CD8-positive, alpha-beta memory T cell (primary cell): ENCODE data around the gene SET. TPM values are rescaled to one million over a fixed set of nuclear protein-coding genes. Genes with fewer than 3 reads are reported as not detected.
A peak's percentile ranks its signal among the peaks of the same experiment; 100 is the strongest.
"Not testable (repeated sequence)": the region's sequence is repeated elsewhere in the genome, so short reads cannot be mapped to it uniquely, and the experiment has no call there.

Experiments
- CTCF ChIA-PET: fragments of 350-600 bp; sonication (Branson Sonifier 250); formaldehyde crosslinking; loops from one replicate; lab custom pipeline; 2021; ENCODE audit warnings: antibody characterized with exemption; lab: Charles Lee
- POLR2A ChIA-PET: fragments of 350-600 bp; sonication (Branson Sonifier 250); formaldehyde crosslinking; loops from one replicate; lab custom pipeline; 2021; ENCODE audit warnings: antibody characterized with exemption; lab: Charles Lee
- DNase-seq, 5 donors: peaks; one replicate each; pipeline versions ENCODE4 v3.0.0 to v3.0.0-alpha.2; 2020 to 2022; ENCODE audit warnings: mixed read lengths in 1 of 5
- H3K27ac ChIP-seq: one replicate; pipeline ENCODE4 v1.7.0; 2013; ENCODE audit warnings: low read depth, mild to moderate bottlenecking, low read length, moderate library complexity
- H3K27me3 ChIP-seq: 2 replicates; pipeline ENCODE4 v1.7.0; 2013; ENCODE audit warnings: low read length, mild to moderate bottlenecking; ENCODE audit not compliant: insufficient read depth, poor library complexity, severe bottlenecking
- H3K36me3 ChIP-seq: 2 replicates; pipeline ENCODE4 v1.7.0; 2013; ENCODE audit warnings: mild to moderate bottlenecking, low read length, moderate library complexity; ENCODE audit not compliant: insufficient read depth
- H3K4me1 ChIP-seq: 2 replicates; pipeline ENCODE4 v1.7.0; 2013; ENCODE audit warnings: mild to moderate bottlenecking, low read length, moderate library complexity; ENCODE audit not compliant: insufficient read depth
- H3K4me3 ChIP-seq: 2 replicates; pipeline ENCODE4 v1.7.0; 2013; ENCODE audit warnings: mild to moderate bottlenecking, low read length
- H3K9me3 ChIP-seq: 2 replicates; pipeline ENCODE4 v1.7.0; 2013; ENCODE audit warnings: mild to moderate bottlenecking, low read length
- H3K27ac Mint-ChIP-seq, 8 donors: one replicate each; pipeline ENCODE4 v1.8.0; 2020 to 2021; ENCODE audit warnings: mixed read lengths in 8 of 8, mild to moderate bottlenecking in 6 of 8, inconsistent platforms in 3 of 8, moderate library complexity in 3 of 8
- H3K27me3 Mint-ChIP-seq, 2 donors: one replicate each; pipeline ENCODE4 v1.8.0; 2020 to 2021; ENCODE audit warnings: mixed read lengths in 2 of 2, mild to moderate bottlenecking in 1 of 2, moderate library complexity in 1 of 2
- H3K36me3 Mint-ChIP-seq, 3 donors: one replicate each; pipeline ENCODE4 v1.8.0; 2020 to 2021; ENCODE audit warnings: mixed read lengths in 3 of 3, inconsistent platforms in 1 of 3, mild to moderate bottlenecking in 1 of 3
- H3K4me1 Mint-ChIP-seq, 3 donors: one replicate each; pipeline ENCODE4 v1.8.0; 2020 to 2021; ENCODE audit warnings: mixed read lengths in 3 of 3, inconsistent platforms in 1 of 3, mild to moderate bottlenecking in 1 of 3
- H3K4me3 Mint-ChIP-seq, 7 donors: one replicate each; pipeline ENCODE4 v1.8.0; 2020 to 2021; ENCODE audit warnings: mixed read lengths in 7 of 7, mild to moderate bottlenecking in 6 of 7, moderate library complexity in 4 of 7, inconsistent platforms in 2 of 7
- H3K9me3 Mint-ChIP-seq, 5 donors: one replicate each; pipeline ENCODE4 v1.8.0; 2020 to 2022; ENCODE audit warnings: mixed read lengths in 5 of 5, mild to moderate bottlenecking in 3 of 5, moderate library complexity in 2 of 5, inconsistent platforms in 1 of 5
- polyA plus RNA-seq: library from polyadenylated mRNA; unstranded; fragments of 300-500 nt; fragmentation: Illumina TruSeq; gene quantifications from one replicate; pipeline ENCODE4 v1.2.3, GENCODE V29; 2021
- total RNA-seq, 2 experiments: library from RNA; stranded (reverse); gene quantifications; one replicate each; pipeline ENCODE4 v1.2.3, GENCODE V29; 2021

Gene SET
- 1,000 to 10,000 TPM in 1 of 2 experiments, 100 to 1,000 TPM in 1; 939 to 1,027 TPM for total RNA-seq
- 229 TPM for polyA plus RNA-seq

DNA sequence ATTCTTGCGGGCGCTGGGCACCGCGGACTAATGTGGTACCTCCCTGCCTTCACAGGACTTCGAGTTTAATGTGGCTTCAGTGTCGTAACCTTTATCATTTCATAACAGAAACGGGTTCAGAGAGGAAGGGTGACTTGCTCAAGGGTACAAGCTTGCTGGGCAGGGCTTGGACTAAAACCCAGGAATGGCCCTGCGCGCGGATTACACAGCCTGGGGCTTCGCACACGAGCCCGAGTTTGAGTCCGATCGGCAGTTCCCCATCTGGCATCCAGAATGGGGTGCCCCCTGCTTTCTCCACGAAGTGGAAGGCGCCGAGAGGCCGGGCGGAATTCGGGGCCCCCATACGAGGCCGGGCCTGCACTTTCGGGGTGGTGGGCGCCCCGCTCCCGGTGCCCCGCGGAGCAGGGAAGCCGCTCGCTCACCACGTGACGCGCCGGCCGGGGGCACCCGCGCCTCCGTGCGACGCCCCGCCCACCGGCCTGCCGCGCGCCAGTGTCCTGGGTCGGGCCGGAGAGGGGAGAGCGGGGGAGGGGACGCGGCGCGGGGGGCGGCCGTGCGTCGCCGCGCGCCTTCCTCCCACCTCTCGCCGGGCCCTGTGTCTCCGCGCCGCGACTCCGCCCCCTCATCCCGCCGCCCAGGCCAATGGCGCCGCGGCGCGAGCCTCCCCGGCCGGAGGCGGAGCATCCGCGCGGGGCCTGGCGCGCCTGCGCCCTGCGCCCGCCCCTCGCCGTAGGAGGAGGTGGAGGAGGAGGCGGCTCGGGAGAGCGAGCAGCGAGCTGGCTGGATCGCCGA lies at the start of gene SET:
Gene SET (plus strand): TSS at position 722 of the 792 bp plus-strand sequence. CDS start 361 bp downstream, outside the sequence.
- Histone ChIP-seq H3K36me3 (peaks cover 27% of the 10 kb centered on the region), H3K4me1 (peaks cover 54% of the 10 kb centered on the region), H3K9me3 (no peaks in the 10 kb centered on the region), H3K4me3 (peak within 1 kb of the TSS; percentile 88), H3K27me3 (no peaks in the 10 kb centered on the region), H3K27ac (peak within 1 kb of the TSS; percentile 88)
- peaks cover 54 to 71% (median 66%) of the 10 kb centered on the region in 3 donors for H3K4me1 Mint-ChIP-seq
- H3K4me3 Mint-ChIP-seq: peak within 1 kb of the TSS; percentile 85 to 94 (median 90)
- DNase-seq: peak; percentile 88 to 94 (median 93)
- H3K27me3 Mint-ChIP-seq: no peaks in the 10 kb centered on the region
- ChIA-PET POLR2A (interaction anchor here (0.5 to 1.3 kb wide), 10 partner anchors 12 to 345 kb away, joined by 3 to 8 read pairs (median 4); partner anchors contain the start of genes ENDOG, PKN3, SH3GLB2 and ZDHHC12), CTCF (interaction anchor here (0.9 to 1.1 kb wide), 3 partner anchors 13 to 36 kb away, joined by 3 to 5 read pairs (median 3); partner anchors contain the start of gene PKN3)
- H3K36me3 Mint-ChIP-seq: peaks cover 9 to 39% (median 13%) of the 10 kb centered on the region in 3 donors
- no peaks in the 10 kb centered on the region for H3K9me3 Mint-ChIP-seq
- peak within 1 kb of the TSS; percentile 92 to 98 (median 95) for H3K27ac Mint-ChIP-seq

DNA sequence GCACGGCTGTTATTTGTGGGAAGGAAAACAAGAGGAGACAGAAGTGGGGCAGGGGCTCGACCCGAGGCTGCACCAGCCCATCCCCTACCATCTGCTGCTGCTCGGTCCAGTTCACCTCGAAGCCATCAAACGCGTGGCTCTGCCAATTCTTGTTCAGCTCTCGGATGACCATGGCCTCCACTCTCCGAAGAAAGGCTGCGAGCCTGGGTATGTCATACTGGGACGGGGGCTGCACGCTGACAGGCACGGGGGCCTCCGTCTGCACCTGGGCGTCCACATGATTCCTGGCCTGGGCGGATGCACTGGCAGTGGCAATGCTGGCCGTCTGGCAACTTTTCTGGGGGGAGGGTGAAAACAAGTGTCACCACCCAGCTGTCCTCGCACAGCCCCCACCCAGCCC lies 48.4 kb upstream of the SET start:
- no peaks in the 10 kb centered on the region for H3K9me3 ChIP-seq
- no peak overlapping the region for H3K4me3 ChIP-seq
- H3K9me3 Mint-ChIP-seq: no peaks in the 10 kb centered on the region
- DNase-seq: no peak
- POLR2A ChIA-PET: no interaction called here
- H3K4me1 ChIP-seq: no peaks in the 10 kb centered on the region
- CTCF ChIA-PET: no interaction called here
- H3K27me3 ChIP-seq: no peaks in the 10 kb centered on the region
- no peaks in the 10 kb centered on the region for H3K4me1 Mint-ChIP-seq
- H3K4me3 Mint-ChIP-seq: no peak overlapping the region
- no peaks in the 10 kb centered on the region for H3K27me3 Mint-ChIP-seq
- no peak overlapping the region for H3K27ac ChIP-seq
- no peaks in the 10 kb centered on the region for H3K36me3 Mint-ChIP-seq
- no peaks in the 10 kb centered on the region for H3K36me3 ChIP-seq
- no peak overlapping the region for H3K27ac Mint-ChIP-seq

DNA sequence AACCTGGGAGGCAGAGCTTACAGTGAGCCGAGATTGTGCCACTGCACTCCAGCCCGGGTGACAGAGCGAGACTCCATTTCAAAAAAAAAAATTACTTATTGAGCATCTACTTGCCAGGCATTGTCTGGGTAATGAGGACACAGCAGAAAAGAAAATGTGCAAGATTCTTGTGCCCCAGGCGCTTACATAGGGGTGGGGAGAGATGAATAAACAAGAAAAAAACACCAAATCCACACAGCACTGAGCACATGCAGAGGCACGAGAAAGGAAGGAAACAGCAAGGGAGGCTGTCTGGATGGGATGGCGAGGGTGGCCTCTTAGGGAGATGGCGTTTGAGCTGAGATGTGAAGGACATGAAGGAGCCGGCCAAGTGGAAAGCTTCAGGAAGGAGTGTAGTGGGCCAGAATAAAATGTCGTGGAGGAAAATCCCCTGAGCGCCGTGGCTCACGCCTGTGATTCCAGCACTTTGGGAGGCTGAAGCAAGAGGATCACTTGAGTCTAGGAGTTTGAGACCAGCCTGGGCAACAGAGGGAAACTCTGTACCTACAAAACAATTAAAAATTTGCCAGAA lies 46.3 kb upstream of the SET start:
- no peak overlapping the region for H3K4me3 ChIP-seq
- no peaks in the 10 kb centered on the region for H3K36me3 ChIP-seq
- no peaks in the 10 kb centered on the region for H3K4me1 ChIP-seq
- H3K27ac ChIP-seq: no peak overlapping the region
- no peaks in the 10 kb centered on the region for H3K36me3 Mint-ChIP-seq
- H3K27me3 Mint-ChIP-seq: no peaks in the 10 kb centered on the region
- H3K4me1 Mint-ChIP-seq: no peaks in the 10 kb centered on the region
- H3K9me3 Mint-ChIP-seq: no peaks in the 10 kb centered on the region
- POLR2A ChIA-PET: interaction anchor here (0.7 kb wide), 1 partner anchor 181 kb away, joined by 3 read pairs; no protein-coding TSS in a partner anchor
- no peak for DNase-seq
- CTCF ChIA-PET: interaction anchor here (1.6 kb wide), 1 partner anchor 59 kb away, joined by 3 read pairs; the partner anchor contains the start of gene PKN3
- peak overlapping the region in 2 of 8 donors; percentile 44 to 78 for H3K27ac Mint-ChIP-seq
- no peaks in the 10 kb centered on the region for H3K9me3 ChIP-seq
- H3K4me3 Mint-ChIP-seq: no peak overlapping the region
- no peaks in the 10 kb centered on the region for H3K27me3 ChIP-seq

DNA sequence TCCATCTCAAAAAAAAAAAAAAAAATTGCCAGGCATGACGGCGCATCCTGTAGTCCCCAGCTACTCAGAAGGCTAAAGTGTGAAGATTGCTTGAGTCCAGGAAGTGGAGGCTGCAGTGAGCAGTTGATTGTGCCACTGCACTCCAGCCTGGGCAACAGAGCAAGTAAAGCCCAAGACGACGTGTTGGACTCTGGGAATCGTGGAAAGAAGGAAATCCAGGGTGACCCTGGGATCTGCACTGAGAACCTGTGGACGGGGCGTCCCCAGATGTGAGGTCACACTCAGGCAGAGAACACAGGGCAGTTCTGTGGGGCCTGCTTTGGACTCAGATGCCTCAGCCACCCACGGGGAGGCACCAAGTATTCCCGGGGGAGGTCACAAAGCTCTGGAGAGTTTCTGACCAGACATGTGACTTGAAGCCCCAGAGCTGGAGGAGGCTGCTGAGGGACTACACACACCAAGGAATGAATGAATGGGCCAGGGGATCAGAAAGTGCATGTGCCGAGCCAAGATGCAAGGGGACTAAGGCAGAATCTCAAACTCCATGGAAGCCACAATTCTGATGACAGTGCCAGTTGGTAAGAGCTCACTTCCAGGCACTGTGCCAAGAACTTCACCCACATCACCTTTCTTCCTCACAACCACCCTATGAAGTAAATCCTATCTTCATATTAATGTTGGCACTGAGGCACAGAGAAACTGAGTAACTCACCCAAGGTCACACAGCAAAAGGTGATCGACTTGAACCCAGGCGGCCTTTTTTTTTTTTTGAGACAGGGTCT lies 45.3 kb upstream of the SET start:
- no peak overlapping the region for H3K27ac ChIP-seq
- Mint-ChIP-seq H3K36me3 (no peaks in the 10 kb centered on the region), H3K27ac (peak overlapping the region in 3 of 8 donors; percentile 29 to 51 (median 33)), H3K4me3 (no peak overlapping the region), H3K9me3 (no peaks in the 10 kb centered on the region), H3K4me1 (no peaks in the 10 kb centered on the region), H3K27me3 (no peaks in the 10 kb centered on the region)
- no peaks in the 10 kb centered on the region for H3K4me1 ChIP-seq
- H3K9me3 ChIP-seq: no peaks in the 10 kb centered on the region
- POLR2A ChIA-PET: no interaction called here
- CTCF ChIA-PET: no interaction called here
- DNase-seq: no peak
- no peaks in the 10 kb centered on the region for H3K36me3 ChIP-seq
- no peak overlapping the region for H3K4me3 ChIP-seq
- no peaks in the 10 kb centered on the region for H3K27me3 ChIP-seq

DNA sequence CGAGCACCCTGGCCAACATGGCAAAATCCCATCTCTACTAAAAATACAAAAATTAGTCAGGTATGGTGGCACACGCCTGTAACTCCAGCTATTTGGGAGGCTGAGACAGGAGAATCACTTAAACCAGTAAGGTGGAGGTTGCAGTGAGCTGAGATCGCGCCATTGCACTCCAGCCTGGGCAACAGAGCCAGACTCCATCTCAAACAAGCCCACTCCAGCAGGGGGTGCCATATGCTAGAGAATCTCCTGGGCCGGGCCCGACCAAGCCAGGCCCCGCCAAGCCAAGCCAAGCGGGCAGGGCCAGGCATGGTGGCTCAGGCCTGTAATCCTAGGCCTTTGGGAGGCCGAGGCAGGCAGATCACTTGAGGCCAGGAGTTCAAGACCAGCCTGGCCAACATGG lies 40.8 kb upstream of the SET start:
- H3K27ac ChIP-seq, H3K27me3 ChIP-seq, H3K27me3 Mint-ChIP-seq, H3K4me3 Mint-ChIP-seq, H3K36me3 Mint-ChIP-seq, H3K4me1 ChIP-seq, H3K4me3 ChIP-seq, H3K9me3 ChIP-seq, H3K36me3 ChIP-seq, H3K9me3 Mint-ChIP-seq, H3K4me1 Mint-ChIP-seq: not testable (repeated sequence)
- ChIA-PET CTCF (interaction anchor here (0.7 to 2.9 kb wide), 6 partner anchors 10 to 280 kb away, joined by 3 to 16 read pairs (median 6); partner anchors contain the start of genes ENDOG and PKN3), POLR2A (interaction anchor here (0.6 kb wide), 1 partner anchor 10 kb away, joined by 6 read pairs; no protein-coding TSS in a partner anchor)
- H3K27ac Mint-ChIP-seq: peak overlapping the region in 2 of 8 donors; percentile 18 to 65
- peak; percentile 36 to 79 (median 62) for DNase-seq

GRCh38 chr9:128651798-128652197 lies 37.2 kb upstream of the SET start:
- DNase-seq: no peak
- Histone ChIP-seq H3K27me3 (no peaks in the 10 kb centered on the region), H3K4me3 (no peak overlapping the region), H3K9me3 (no peaks in the 10 kb centered on the region), H3K4me1 (no peaks in the 10 kb centered on the region), H3K27ac (no peak overlapping the region), H3K36me3 (no peaks in the 10 kb centered on the region)
- Mint-ChIP-seq H3K9me3 (no peaks in the 10 kb centered on the region), H3K36me3 (peaks cover 0 to 2% (median 0%) of the 10 kb centered on the region in 3 donors), H3K27me3 (no peaks in the 10 kb centered on the region), H3K4me3 (peak overlapping the region in 2 of 7 donors; percentile 10 to 13), H3K27ac (no peak overlapping the region), H3K4me1 (peaks cover 3% of the 10 kb centered on the region in 3 donors)
- CTCF ChIA-PET: no interaction called here
- POLR2A ChIA-PET: interaction anchor here (0.6 kb wide), 1 partner anchor 113 kb away, joined by 3 read pairs; no protein-coding TSS in a partner anchor

DNA sequence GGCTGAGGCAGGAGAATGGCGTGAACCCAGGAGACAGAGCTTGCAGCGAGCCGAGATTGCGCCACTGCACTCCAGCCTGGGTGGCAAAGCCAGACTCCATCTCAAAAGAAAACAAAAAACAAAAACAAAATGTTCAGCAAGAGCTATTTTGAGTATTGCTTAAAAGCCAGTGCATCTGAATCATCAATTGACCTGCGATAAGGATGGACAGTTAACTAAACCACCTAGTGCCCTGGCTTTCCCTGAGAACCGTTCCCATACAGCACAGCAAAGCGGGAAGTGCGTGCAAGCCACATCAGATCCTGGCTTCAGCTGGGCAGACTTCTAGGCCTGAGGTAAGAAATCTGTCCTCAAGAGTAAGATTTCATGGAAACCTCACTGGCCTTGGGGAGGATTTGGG lies 35.1 kb upstream of the SET start:
- H3K27ac ChIP-seq: no peak overlapping the region
- H3K27me3 ChIP-seq: no peaks in the 10 kb centered on the region
- Mint-ChIP-seq H3K36me3 (peaks cover 0 to 4% (median 0%) of the 10 kb centered on the region in 3 donors), H3K9me3 (no peaks in the 10 kb centered on the region), H3K4me3 (peak overlapping the region in 3 of 7 donors; percentile 62 to 71 (median 66)), H3K27me3 (peaks cover 0 to 2% of the 10 kb centered on the region in 2 donors), H3K27ac (peak overlapping the region in 1 of 8 donors; percentile 50), H3K4me1 (peaks cover 7 to 8% (median 8%) of the 10 kb centered on the region in 3 donors)
- CTCF ChIA-PET: interaction anchor here (0.9 to 1.4 kb wide), 2 partner anchors 36 to 48 kb away, joined by 3 read pairs; partner anchors contain the start of genes PKN3 and SET
- H3K9me3 ChIP-seq: no peaks in the 10 kb centered on the region
- no peak overlapping the region for H3K4me3 ChIP-seq
- DNase-seq: no peak
- peaks cover 8% of the 10 kb centered on the region for H3K4me1 ChIP-seq
- POLR2A ChIA-PET: no interaction called here
- H3K36me3 ChIP-seq: no peaks in the 10 kb centered on the region
